SK-N-SH (cell line): ENCODE data around the gene CDC45.

Source experiments
- ELF1 ChIP-seq: IDR thresholded peaks from 2 replicates; pipeline ENCODE4 v1.4.0; 2012
- EZH2phosphoT487 ChIP-seq: fragments of 200-600 bp; sonication (generic); IDR thresholded peaks from 2 replicates; pipeline ENCODE4 v1.6.1; 2017; ENCODE audit warnings: low read depth, mixed run types, mild to moderate bottlenecking, antibody characterized with exemption, moderate library complexity, borderline replicate concordance
- FOXJ3 ChIP-seq: sonication (generic); formaldehyde crosslinking; IDR thresholded peaks from 2 replicates; pipeline ENCODE4 v1.5.1; 2020; ENCODE audit warnings: mild to moderate bottlenecking, missing genetic modification reagents
- FOXM1 ChIP-seq: IDR thresholded peaks from 2 replicates; pipeline ENCODE4 v1.4.0; 2012; ENCODE audit warnings: low read depth, mild to moderate bottlenecking
- JUND ChIP-seq: IDR thresholded peaks from 2 replicates; pipeline ENCODE4 v1.4.0; 2012
- MXI1 ChIP-seq: IDR thresholded peaks from 2 replicates; pipeline ENCODE4 v1.6.1; 2012; ENCODE audit warnings: mild to moderate bottlenecking, low read depth, low read length, improper control_type of control experiment
- POLR2AphosphoS5 ChIP-seq: IDR thresholded peaks from 2 replicates; pipeline ENCODE4 v1.6.1; 2012; ENCODE audit warnings: low read depth, low read length
- YY1 ChIP-seq: IDR thresholded peaks from 2 replicates; pipeline ENCODE4 v1.4.0; 2012; ENCODE audit warnings: low read depth, mild to moderate bottlenecking
- TF ChIP-seq, protein P1 (sequence below): fragments of 200-600 bp; sonication (generic); IDR thresholded peaks from 2 replicates; pipeline ENCODE4 v1.6.1; 2017; ENCODE audit warnings: antibody characterized with exemption, mild to moderate bottlenecking, moderate library complexity

DNA sequence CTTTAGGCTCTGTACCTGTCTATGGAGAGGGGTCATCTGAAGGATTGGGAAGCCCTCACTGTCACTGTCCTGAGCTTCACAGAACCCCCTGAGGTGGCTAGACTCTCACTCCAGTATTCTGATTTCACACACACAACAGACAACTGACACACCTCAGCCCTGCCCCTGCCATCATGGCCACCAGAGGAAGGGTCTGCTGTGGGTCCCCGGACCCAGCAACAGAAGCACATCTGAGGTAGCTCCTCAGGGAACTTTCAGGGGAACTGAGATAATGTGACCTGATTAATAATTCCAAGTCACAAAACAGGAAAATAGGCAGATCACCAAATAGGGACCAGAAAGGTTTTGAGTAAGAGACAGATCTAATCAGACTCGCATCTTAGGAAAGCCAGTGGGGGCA lies 24.7 kb upstream of the CDC45 start:
- TF ChIP-seq, protein P1, sequence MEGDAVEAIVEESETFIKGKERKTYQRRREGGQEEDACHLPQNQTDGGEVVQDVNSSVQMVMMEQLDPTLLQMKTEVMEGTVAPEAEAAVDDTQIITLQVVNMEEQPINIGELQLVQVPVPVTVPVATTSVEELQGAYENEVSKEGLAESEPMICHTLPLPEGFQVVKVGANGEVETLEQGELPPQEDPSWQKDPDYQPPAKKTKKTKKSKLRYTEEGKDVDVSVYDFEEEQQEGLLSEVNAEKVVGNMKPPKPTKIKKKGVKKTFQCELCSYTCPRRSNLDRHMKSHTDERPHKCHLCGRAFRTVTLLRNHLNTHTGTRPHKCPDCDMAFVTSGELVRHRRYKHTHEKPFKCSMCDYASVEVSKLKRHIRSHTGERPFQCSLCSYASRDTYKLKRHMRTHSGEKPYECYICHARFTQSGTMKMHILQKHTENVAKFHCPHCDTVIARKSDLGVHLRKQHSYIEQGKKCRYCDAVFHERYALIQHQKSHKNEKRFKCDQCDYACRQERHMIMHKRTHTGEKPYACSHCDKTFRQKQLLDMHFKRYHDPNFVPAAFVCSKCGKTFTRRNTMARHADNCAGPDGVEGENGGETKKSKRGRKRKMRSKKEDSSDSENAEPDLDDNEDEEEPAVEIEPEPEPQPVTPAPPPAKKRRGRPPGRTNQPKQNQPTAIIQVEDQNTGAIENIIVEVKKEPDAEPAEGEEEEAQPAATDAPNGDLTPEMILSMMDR, result no peak
- TF ChIP-seq JUND (no peak), FOXJ3 (CRISPR knock-in tag) (no peak), YY1 (no peak), POLR2AphosphoS5 (no peak), MXI1 (no peak), EZH2phosphoT487 (no peak), ELF1 (no peak), FOXM1 (no peak)
